Measurements from ENCODE around the gene PRDM15.

- no peak for TF ChIP-seq POLR2A (IDR thresholded peaks at IDR 0.05; ENCODE audit: low read depth, low read length)
- TF ChIP-seq POLR2AphosphoS5 (IDR thresholded peaks at IDR 0.05; ENCODE audit: low read depth, low read length): no peak
- no peak for TF ChIP-seq TAF1 (IDR thresholded peaks at IDR 0.05; ENCODE audit: low read depth, low read length)
- TF ChIP-seq POU2F2 (IDR thresholded peaks at IDR 0.05; ENCODE audit: low read depth, low read length): no peak
- no peak for TF ChIP-seq PAX5 (IDR thresholded peaks at IDR 0.05; ENCODE audit: insufficient read depth, low read length, severe bottlenecking)
- no peak for TF ChIP-seq SPI1 (IDR thresholded peaks at IDR 0.05; ENCODE audit: low read depth, low read length)
Observed at GRCh38 chr21:41850085-41850484, 29.1 kb downstream of the PRDM15 start.

All from GM12891 (cell line).